HepG2 (cell line): ENCODE measurements around the gene EPHA6. TPM values are rescaled to one million over a fixed set of nuclear protein-coding genes. Genes with fewer than 3 reads are reported as not detected.

Experiments used
- ATAC-seq: fragments of 200-7000 bp; cut with Tn5 transposase; 3 replicates; pipeline ENCODE4 v1.9.1; 2020; ENCODE audit warnings: mild to moderate bottlenecking, moderate library complexity
- BruUV-seq: library from RNA; stranded (reverse); fragments of 400-500 nt; replicated peaks from 2 replicates; lab custom pipeline; 2021; lab: Mats Ljungman, UMichigan
- CTCF ChIA-PET: fragments of 300-600 bp; formaldehyde crosslinking; extraction: SDS; loops from one replicate; lab custom pipeline; 2021; ENCODE audit warnings: low total read pairs, inconsistent platforms, low intra/inter-chr PET ratio; lab: Yijun Ruan, JAX
- POLR2A ChIA-PET: fragments of 350-600 bp; sonication (Branson Sonifier 250); formaldehyde crosslinking; loops from one replicate; lab custom pipeline; 2020; ENCODE audit warnings: antibody characterized with exemption, inconsistent platforms; lab: Yijun Ruan, JAX
- DNase-seq: peaks from one replicate; pipeline ENCODE4 v3.0.0-alpha.2; 2015; ENCODE audit warnings: low spot score
- FAIRE-seq: peaks from 3 replicates; lab custom pipeline; 2011; peaks lifted over from hg19 to GRCh38; lab: Jason Lieb, UNC
- H2AFZ ChIP-seq: one replicate; pipeline ENCODE4 v1.6.1; 2011; ENCODE audit warnings: low read length, inconsistent platforms
- H3K27ac ChIP-seq: fragments of 300-600 bp; 3 replicates; pipeline ENCODE4 v1.8.0; 2011; ENCODE audit warnings: mixed run types, mild to moderate bottlenecking, mixed read lengths, low read length, inconsistent platforms; ENCODE audit not compliant: insufficient read depth; ENCODE audit errors: extremely low read length
- H3K27me3 ChIP-seq, 2 experiments: fragments of 200-600 bp in 1 of 2; 2 replicates in 1 of 2; 3 replicates in 1 of 2; pipeline versions ENCODE4 v1.6.0 to v1.8.0; 2011; ENCODE audit warnings: low read length in 2 of 2, mild to moderate bottlenecking in 2 of 2, moderate library complexity in 2 of 2, inconsistent platforms in 1 of 2; ENCODE audit not compliant: insufficient read depth in 2 of 2, control insufficient read depth in 1 of 2
- H3K36me3 ChIP-seq, 2 experiments: fragments of 200-600 bp in 1 of 2; replicated peaks in 1 of 2; 2 replicates in 1 of 2; 3 replicates in 1 of 2; pipeline versions ENCODE4 v1.5.1 to v1.8.0; 2011; ENCODE audit warnings: low read length in 2 of 2, inconsistent platforms in 1 of 2; ENCODE audit not compliant: insufficient read depth in 2 of 2, control insufficient read depth in 1 of 2
- H3K4me1 ChIP-seq: 2 replicates; pipeline ENCODE4 v1.5.1; 2012; ENCODE audit warnings: low read length, inconsistent platforms; ENCODE audit not compliant: insufficient read depth
- H3K4me2 ChIP-seq: 2 replicates; pipeline ENCODE4 v1.6.0; 2011; ENCODE audit warnings: low read depth, low read length, inconsistent platforms
- H3K4me3 ChIP-seq, 3 experiments: fragments of 200-600 bp in 1 of 3; sonication (generic), shearing (Covaris generic) in 1 of 3; replicated peaks in 1 of 3; 2 replicates each; pipeline ENCODE4 v1.5.1; 2011 to 2016; ENCODE audit warnings: low read length in 3 of 3, inconsistent platforms in 2 of 3, low read depth in 2 of 3, mild to moderate bottlenecking in 2 of 3, control low read depth in 1 of 3, mixed read lengths in 1 of 3; ENCODE audit not compliant: insufficient read depth in 1 of 3
- H3K79me2 ChIP-seq: one replicate; pipeline ENCODE4 v1.6.1; 2011; ENCODE audit warnings: low read length, inconsistent platforms; ENCODE audit not compliant: insufficient read depth
- H3K9ac ChIP-seq: 2 replicates; pipeline ENCODE4 v1.6.0; 2011; ENCODE audit warnings: mild to moderate bottlenecking, low read depth, low read length, inconsistent platforms; ENCODE audit not compliant: insufficient read depth
- H3K9me3 ChIP-seq: 2 replicates; pipeline ENCODE4 v1.5.1; 2012; ENCODE audit warnings: mild to moderate bottlenecking, low read length
- H4K20me1 ChIP-seq: 2 replicates; pipeline ENCODE4 v1.6.0; 2011; ENCODE audit warnings: inconsistent platforms, mild to moderate bottlenecking, low read length, moderate library complexity; ENCODE audit not compliant: insufficient read depth
- ATM ChIP-seq: fragments of 450-650 bp; IDR thresholded peaks from 2 replicates; pipeline ENCODE4 v1.7.1; 2017; ENCODE audit warnings: mild to moderate bottlenecking, borderline replicate concordance
- HOXD1 ChIP-seq: sonication (generic); formaldehyde crosslinking; IDR thresholded peaks from 2 replicates; pipeline ENCODE4 v1.5.0; 2020; ENCODE audit warnings: missing genetic modification reagents
- MEF2D ChIP-seq: sonication (generic); formaldehyde crosslinking; IDR thresholded peaks from 2 replicates; pipeline ENCODE4 v1.5.1; 2020; ENCODE audit warnings: mild to moderate bottlenecking, missing genetic modification reagents
- NR1H2 ChIP-seq: sonication (generic); formaldehyde crosslinking; IDR thresholded peaks from 2 replicates; pipeline ENCODE4 v1.8.1; 2022; ENCODE audit warnings: low read depth, missing genetic modification reagents, borderline replicate concordance
- PPARG ChIP-seq: conservative IDR thresholded peaks from 2 replicates; pipeline ENCODE4 v1.6.1; 2016; ENCODE audit warnings: missing biosample characterization, missing genetic modification reagents
- RAD21 ChIP-seq: fragments of 450-650 bp; formaldehyde crosslinking; IDR thresholded peaks from 2 replicates; pipeline ENCODE4 v1.5.0; 2020; ENCODE audit warnings: mild to moderate bottlenecking
- RFX5 ChIP-seq: IDR thresholded peaks from 2 replicates; pipeline ENCODE4 v1.6.1; 2011; ENCODE audit warnings: low read depth, low read length, improper control_type of control experiment
- SIX1 ChIP-seq: sonication (generic); formaldehyde crosslinking; IDR thresholded peaks from 2 replicates; pipeline ENCODE4 v1.4.0; 2020; ENCODE audit warnings: missing genetic modification reagents, borderline replicate concordance
- THAP11 ChIP-seq: IDR thresholded peaks from 2 replicates; pipeline ENCODE4 v1.6.1; 2016; ENCODE audit warnings: missing biosample characterization, missing genetic modification reagents
- ZNF468 ChIP-seq: sonication (generic); formaldehyde crosslinking; IDR thresholded peaks from 2 replicates; pipeline ENCODE4 v1.8.0; 2022; ENCODE audit warnings: mild to moderate bottlenecking, moderate library complexity, missing genetic modification reagents
- ZNF773 ChIP-seq: sonication (generic); formaldehyde crosslinking; IDR thresholded peaks from 2 replicates; pipeline ENCODE4 v1.4.0; 2020; ENCODE audit warnings: missing genetic modification reagents, borderline replicate concordance
- ZNF83 ChIP-seq: sonication (generic); formaldehyde crosslinking; IDR thresholded peaks from 2 replicates; pipeline ENCODE4 v1.4.0; 2020; ENCODE audit warnings: missing genetic modification reagents, mild to moderate bottlenecking, borderline replicate concordance
- WGBS: methylation state at CpG from one replicate; pipeline ENCODE4 v1.1.6; 2017; ENCODE audit warnings: low lambda C conversion rate; 5-methylcytosine and 5-hydroxymethylcytosine counted together
- in situ Hi-C: cut with HindIII; loops from 2 replicates; pipeline ENCODE4 v1.10.0; 2017; ENCODE audit warnings: low pct_unique_long_range_greater_than_20kb; ENCODE audit not compliant: extremely low pct_ligation_motif_present
- intact Hi-C: fragments of 100-400 bp; cut with micrococcal nuclease; formaldehyde crosslinking; loops from one replicate; pipeline ENCODE4 v1.10.0; 2022; ENCODE audit not compliant: unreplicated experiment
- polyA plus RNA-seq, 8 experiments: library from polyadenylated mRNA; depleted of rRNA in 3 of 8; stranded (reverse) in 7 of 8; unstranded in 1 of 8; fragments of >200 nt; fragmentation: Illumina TruSeq in 4 of 8; extraction: Trizol in 4 of 8; gene quantifications; 2 replicates each; pipeline versions ENCODE4 v1.2.1 to v1.2.3, GENCODE V29; 2011 to 2016; ENCODE audit warnings: low read depth in 4 of 8, missing spikeins in 1 of 8, mixed read lengths in 1 of 8; ENCODE audit not compliant: insufficient read depth in 1 of 8
- total RNA-seq, 5 experiments: library from RNA; depleted of rRNA; stranded (reverse); fragments of >200 nt; fragmentation: Illumina TruSeq; extraction: Trizol; gene quantifications; 2 replicates each; pipeline ENCODE4 v1.2.3, GENCODE V29; 2016; ENCODE audit warnings: low read depth in 1 of 5
- TF ChIP-seq, protein P1 (sequence below): sonication (generic); formaldehyde crosslinking; IDR thresholded peaks from 2 replicates; pipeline ENCODE4 v1.5.1; 2020; ENCODE audit warnings: mild to moderate bottlenecking, missing genetic modification reagents, borderline replicate concordance

The EPHA6 gene
- total and polyA plus RNA-seq, 2 of the 13 experiments (the other 11 are each of a cell fraction or from before 2014, with no cell fraction given), result not detected

DNA sequence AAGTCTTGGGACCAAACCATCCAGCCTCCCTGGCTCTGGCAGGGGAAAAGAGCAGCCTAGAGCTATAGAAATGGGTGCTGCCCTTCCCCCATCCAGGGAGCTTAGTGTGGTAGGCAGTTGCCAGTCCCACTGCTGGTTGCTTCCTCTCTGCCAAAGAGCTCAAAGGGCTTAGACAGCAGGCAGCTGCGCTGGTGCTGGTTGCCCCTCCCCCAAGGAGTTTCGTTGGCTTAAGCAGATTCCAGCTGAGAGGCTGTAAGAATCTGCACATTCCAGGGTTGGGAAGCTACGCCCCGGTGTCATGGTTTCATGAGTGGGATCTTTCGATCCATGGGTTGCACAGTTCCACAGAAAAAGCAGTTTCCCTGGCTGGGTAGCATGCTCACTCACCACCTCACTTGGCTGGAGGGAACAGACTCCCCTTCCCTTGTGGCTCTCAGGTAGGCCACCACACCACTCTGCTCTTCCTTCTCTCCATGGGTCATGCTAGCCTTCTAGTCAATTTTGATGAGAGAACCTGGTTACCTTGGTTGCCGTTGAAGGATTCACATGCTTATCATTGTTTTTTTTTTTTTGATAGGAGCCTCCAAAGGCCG is 195.1 kb downstream of the EPHA6 start:
- H3K36me3 ChIP-seq, result no peaks in the 10 kb centered on the region
- POLR2A ChIA-PET, result no interaction called here
- intact Hi-C loops (no loop called here), in situ Hi-C loops (no loop called here)
- no peak for FAIRE-seq
- no peak overlapping the region for H2AFZ ChIP-seq
- WGBS, result 2% methylated on average over 2 of the region's 7 CpGs
- CTCF ChIA-PET, result no interaction called here
- H3K4me1 ChIP-seq, result no peaks in the 10 kb centered on the region
- TF ChIP-seq ZNF773 (CRISPR knock-in tag) (no peak), HOXD1 (no peak), ZNF468 (CRISPR knock-in tag) (no peak), RFX5 (no peak), NR1H2 (CRISPR knock-in tag) (no peak), ATM (no peak), ZNF83 (no peak), PPARG (CRISPR knock-in tag) (no peak), MEF2D (no peak), THAP11 (no peak), SIX1 (CRISPR knock-in tag) (no peak), RAD21 (CRISPR knock-in tag) (no peak)
- TF ChIP-seq, protein P1, sequence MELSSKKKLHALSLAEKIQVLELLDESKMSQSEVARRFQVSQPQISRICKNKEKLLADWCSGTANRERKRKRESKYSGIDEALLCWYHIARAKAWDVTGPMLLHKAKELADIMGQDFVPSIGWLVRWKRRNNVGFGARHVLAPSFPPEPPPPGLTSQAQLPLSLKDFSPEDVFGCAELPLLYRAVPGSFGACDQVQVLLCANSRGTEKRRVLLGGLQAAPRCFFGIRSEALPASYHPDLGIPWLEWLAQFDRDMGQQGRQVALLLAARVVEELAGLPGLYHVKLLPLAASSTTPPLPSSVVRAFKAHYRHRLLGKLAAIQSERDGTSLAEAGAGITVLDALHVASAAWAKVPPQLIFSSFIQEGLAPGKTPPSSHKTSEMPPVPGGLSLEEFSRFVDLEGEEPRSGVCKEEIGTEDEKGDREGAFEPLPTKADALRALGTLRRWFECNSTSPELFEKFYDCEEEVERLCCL (CRISPR knock-in tag), result no peak
- H3K4me2 ChIP-seq, result no peak overlapping the region
- no peaks in the 10 kb centered on the region for H3K79me2 ChIP-seq
- H4K20me1 ChIP-seq, result no peaks in the 10 kb centered on the region
- no peak for DNase-seq
- no peak for ATAC-seq
- H3K27me3 ChIP-seq, result no peaks in the 10 kb centered on the region; a peak in 1 of 5 replicates
- no TSS peak for BruUV-seq
- H3K9me3 ChIP-seq, result no peaks in the 10 kb centered on the region
- no peak overlapping the region for H3K4me3 ChIP-seq
- H3K27ac ChIP-seq, result no peak overlapping the region
- no peak overlapping the region for H3K9ac ChIP-seq
